ENCODE measurements around the gene FGFBP3.
"Not testable (repeated sequence)": the region's sequence is repeated elsewhere in the genome, so short reads cannot be mapped to it uniquely, and the experiment has no call there.

The FGFBP3 gene

GRCh38 chr10:91897421-91897820 lies 11.9 kb downstream of the FGFBP3 start:
- DNase-seq: no peak

DNA sequence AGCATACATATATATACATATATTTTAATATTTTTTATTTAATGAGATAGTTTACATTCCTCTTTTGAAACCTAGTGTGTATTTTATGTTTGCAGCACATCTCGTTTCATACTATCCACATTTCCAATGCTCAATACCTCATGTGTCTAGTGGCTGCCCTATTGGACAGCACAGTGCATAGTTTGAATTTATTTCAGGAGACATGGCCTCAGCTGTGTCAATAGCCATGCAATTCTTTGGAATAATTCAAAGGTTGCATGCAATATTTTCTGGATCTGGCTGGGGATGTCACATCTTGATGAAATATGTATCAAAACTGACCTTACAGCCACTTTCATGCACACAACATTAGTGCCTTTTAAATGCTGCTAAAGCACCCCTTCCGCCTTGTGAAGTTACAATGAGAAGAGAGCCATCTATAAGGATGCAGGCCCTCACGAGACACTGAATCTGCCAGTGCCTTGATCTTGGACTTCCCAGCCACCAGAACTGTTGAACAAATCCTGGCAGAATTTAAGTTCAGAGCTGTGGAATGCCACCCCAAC lies 13.0 kb downstream of the FGFBP3 start:
- no peak for DNase-seq

DNA sequence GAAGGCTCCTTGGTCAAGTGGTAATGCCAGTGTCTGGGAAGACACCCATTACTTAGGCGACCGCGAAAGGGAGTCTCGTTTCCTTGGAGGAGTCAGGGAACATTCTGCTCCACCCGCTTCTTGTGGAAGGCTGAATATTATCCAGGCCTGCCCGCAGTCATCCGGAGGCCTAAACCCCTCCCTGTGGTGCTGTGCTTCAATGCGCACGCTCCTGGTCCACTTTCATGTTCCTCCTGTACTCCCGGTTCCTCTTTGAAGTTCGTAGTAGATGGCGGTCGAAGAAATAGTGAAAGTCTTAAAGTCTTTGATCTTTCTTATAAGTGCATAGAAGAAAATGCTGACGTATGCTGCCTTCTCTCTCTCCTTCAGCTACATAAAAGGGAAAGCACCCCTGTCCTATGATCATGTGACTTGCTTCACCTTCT lies 15.0 kb downstream of the FGFBP3 start:
- not testable (repeated sequence) for DNase-seq

GRCh38 chr10:91893051-91893450 lies 16.2 kb downstream of the FGFBP3 start:
- DNase-seq: no peak

DNA sequence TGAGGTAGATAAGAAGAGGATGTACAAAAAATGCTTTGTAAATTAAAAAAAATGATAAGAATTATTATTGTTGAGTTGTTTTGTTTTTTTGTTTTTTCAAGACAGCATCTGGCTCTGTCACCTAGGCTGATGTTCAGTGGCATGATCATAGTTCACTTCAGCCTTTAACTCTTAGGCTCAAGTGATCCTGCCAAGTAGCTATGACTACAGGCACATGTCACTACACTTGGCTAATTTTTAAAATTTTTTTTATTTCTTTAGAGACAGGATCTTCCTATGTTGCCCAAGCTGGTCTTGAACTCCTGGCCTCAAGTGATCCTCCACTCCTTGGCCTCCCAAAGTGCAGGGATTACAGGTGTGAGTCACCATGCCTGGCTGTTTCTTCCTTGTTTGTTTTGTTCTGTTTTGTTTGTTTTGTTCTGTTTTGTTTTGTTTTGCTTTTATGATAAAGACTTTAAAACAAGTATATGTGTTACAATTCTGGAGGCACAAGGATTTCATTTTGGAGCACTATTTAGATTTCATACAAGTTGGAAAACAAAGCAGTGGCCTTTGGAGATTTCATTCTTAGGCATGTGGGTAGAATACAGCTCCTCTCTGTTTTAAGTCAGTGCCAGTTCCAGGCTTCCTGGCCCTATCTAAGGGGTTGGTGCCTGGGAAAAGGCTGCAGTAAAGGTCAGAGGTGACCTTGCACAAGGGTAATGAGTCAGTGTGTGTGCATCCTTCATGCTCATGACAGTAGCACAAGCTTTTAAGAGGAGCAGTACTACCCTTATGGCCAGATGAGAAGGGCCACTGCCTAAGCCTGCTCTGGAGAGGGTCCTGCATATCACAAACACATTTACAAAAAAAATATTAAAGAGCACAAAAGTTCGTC lies 17.9 kb downstream of the FGFBP3 start:
- DNase-seq: no peak

GRCh38 chr10:91887272-91888076 lies 21.8 kb downstream of the FGFBP3 start:
- no peak for DNase-seq

DNA sequence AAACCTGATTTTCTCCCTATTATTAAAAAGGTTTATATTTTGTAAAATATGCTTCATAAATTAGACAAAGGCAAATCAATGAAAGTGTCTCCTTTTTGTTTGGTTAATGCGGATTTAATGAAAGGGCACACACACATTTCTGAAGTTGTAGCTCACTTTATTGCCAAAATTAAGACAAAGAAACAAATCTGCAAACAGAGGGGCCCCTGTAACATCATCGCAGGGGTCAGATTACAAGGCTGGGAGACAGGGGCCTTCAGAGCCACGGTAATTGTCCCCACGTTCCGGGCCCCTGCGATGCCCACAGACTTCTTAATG lies 22.4 kb downstream of the FGFBP3 start:
- no peak for DNase-seq

- DNase-seq: no peak
Observed at GRCh38 chr10:91885362-91886079, 23.8 kb downstream of the FGFBP3 start.

- DNase-seq: no peak
Observed at GRCh38 chr10:91884536-91884935, 24.8 kb downstream of the FGFBP3 start.

DNA sequence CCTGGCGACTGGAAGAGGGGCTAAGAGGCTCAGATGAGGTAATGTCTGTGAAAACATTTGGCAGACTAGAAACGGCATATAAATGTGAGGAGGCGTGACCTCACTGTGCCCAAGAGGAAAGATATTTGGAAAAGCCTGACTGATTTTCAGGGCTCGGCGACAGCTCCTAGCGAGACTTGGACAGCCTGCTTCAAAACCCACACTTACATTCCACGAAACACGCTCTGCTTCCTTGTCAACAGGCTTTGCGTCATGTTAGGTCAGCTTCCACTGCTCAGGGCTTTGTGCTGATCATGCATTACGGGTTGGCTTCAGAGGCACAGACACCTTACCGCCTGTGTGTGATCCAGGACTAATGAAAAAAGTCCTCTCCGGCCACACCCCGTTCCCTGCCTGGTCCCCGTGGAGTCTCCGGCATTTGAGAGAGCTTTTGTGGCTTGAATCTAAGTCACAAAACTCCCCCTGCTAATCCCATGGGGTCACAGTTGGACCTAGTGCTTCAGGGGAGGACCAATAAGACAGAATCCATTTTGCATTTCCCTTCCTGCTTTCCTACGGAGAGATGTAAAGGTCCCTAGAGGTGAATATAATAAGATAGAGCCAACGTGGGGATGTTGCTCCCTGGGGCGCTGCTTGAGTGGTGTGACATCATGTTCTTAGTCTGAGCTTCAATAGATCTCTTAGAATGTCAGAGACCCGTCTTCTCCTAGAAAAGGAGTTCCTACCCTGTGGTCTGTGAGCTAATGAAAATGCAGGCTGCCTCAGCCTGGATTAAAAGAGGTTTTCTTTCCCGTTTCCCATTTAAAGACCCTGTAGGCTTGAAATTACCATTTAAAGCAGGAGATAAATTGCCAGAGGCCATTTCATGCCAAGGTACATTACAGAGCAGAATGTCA lies 25.5 kb downstream of the FGFBP3 start:
- no peak for DNase-seq

DNA sequence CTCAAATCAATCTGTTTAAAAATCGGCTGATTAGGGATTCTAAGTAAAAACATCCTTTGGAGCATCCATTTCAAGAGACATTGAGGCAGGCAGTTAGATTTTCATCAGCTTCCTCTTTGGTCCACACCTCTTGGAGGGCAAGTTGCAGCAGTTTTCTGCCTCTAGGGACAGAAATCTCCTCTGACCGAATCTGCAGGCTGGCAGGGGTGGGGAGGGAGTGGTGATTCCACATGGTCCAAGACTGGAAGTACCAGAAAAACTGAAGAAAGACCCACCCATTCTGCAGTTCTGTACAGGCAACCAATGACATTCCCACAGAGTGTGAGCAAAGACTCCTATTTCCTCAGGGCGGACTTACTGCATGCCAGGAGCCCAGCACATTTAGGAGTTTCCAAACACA lies 29.0 kb downstream of the FGFBP3 start:
- DNase-seq: no peak

DNA sequence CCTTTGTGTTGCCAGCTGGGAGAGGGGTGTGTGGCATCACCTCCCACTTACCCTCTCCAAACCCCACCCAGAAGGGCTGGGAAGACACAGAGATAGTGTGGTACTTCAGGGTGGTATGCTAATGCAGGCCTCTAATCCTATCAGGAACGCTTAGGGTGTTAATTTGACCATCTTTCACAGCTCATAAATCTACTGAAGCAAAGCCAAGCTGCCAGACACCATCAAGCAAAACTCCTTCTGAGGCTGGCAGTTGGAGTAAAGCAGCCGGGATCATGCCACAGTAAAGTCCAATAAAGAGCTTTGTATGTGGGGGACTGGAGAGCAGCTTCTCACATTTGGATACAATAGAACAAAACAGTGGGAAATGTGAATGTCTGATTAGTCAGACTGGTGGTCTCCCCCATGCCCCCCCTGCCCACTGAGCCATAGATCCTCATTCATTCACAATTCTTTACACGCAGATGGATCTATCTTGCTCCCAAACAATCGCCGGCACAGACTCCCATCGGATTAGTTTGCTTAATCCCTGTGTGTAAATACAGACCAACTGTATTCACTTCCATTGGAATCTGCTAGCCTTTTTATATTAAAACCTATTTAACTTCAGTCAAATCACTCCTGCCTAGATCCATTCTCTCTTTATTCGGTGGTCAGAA lies 29.6 kb downstream of the FGFBP3 start:
- DNase-seq: no peak

GRCh38 chr10:91875779-91876178 lies 33.5 kb downstream of the FGFBP3 start:
- no peak for DNase-seq

- no peak for DNase-seq
Observed at GRCh38 chr10:91875156-91875555, 34.1 kb downstream of the FGFBP3 start.

GRCh38 chr10:91865562-91866081 lies 43.7 kb downstream of the FGFBP3 start:
- DNase-seq: no peak

- DNase-seq: no peak
Observed at GRCh38 chr10:91864744-91865143, 44.5 kb downstream of the FGFBP3 start.

- DNase-seq: no peak
Observed at GRCh38 chr10:91864099-91864498, 45.2 kb downstream of the FGFBP3 start.

- DNase-seq: no peak
Observed at GRCh38 chr10:91860885-91861284, 48.4 kb downstream of the FGFBP3 start.

DNA sequence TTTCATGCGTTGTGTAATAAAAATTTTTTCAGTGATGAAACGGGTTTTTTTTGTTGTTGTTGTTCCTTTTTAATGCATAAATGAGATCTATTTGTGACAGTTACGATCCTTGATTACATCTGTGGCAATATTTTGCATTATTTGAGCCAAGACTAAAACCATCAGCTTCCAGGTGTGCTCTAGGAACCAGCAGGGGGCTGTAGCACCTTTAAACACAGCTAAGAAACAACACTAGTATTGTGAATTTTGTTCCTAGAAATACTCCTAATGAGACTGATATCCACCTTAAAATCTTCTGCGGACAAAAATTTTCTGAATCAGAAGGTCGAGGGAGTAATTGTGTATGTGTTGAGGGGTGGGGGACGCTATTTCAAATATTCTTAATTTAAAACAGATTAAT lies 52.6 kb downstream of the FGFBP3 start:
- no peak for DNase-seq

All from NCI-H2171 (cell line).